Measurements from ENCODE around the gene ASB13.

DNA sequence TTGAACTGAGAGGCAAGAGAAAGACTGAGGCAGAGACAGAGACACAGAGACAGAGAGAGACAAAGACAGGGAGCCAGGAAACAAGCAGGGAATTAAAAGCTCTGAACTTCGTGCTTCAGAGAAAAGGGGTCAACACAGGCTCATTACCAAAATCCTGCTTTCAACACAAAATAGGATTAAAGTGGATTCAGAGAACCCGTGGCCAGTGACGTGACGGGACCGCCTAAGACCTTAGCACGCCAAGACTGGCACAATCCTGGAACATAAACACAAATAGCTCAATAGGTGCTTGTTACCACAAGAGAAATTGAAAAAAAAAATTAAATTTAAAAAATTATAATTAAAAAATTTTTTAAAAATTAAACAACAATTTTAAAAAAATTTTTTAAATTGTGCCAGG, 21.5 kb downstream of the ASB13 start:
- TF ChIP-seq POLR2AphosphoS5 (IDR thresholded peaks at IDR 0.05; ENCODE audit: borderline replicate concordance, low read depth, low read length) (no peak), EZH2 (IDR thresholded peaks at IDR 0.05) (no peak)

Data from SK-N-MC (cell line).